GM19328 (cell line): ENCODE results near the gene ZNF793.

ENCODE experiments used
- ATAC-seq: cut with Tn5 transposase; IDR thresholded peaks from one replicate; pipeline ENCODE4 v1.9.1; 2021; ENCODE audit warnings: mild to moderate bottlenecking, moderate library complexity; ENCODE audit not compliant: unreplicated experiment

ZNF793 gene

GRCh38 chr19:37564624-37565369 lies 58.1 kb downstream of the ZNF793 start:
- no peak for ATAC-seq

- ATAC-seq = no peak
Observed at GRCh38 chr19:37565370-37565669, 58.6 kb downstream of the ZNF793 start.

- no peak for ATAC-seq
Observed at GRCh38 chr19:37572203-37572602, 65.5 kb downstream of the ZNF793 start.

GRCh38 chr19:37583340-37583739 lies 76.6 kb downstream of the ZNF793 start:
- no peak for ATAC-seq
